Astrocyte (in vitro differentiated cells and primary cell): ENCODE measurements around the gene BCLAF3. TPM values are rescaled to one million over a fixed set of nuclear protein-coding genes. Genes with fewer than 3 reads are reported as not detected.
A peak's percentile ranks its signal among the peaks of the same experiment; 100 is the strongest.

ENCODE experiments used
- DNase-seq: peaks from one replicate; pipeline ENCODE4 v3.0.0-alpha.2; 2010; ENCODE audit warnings: low read depth
- FAIRE-seq: peaks from 2 replicates; lab custom pipeline; 2011; peaks lifted over from hg19 to GRCh38; lab: Jason Lieb, UNC
- H2AFZ ChIP-seq: 2 replicates; pipeline ENCODE4 v1.6.0; 2012; ENCODE audit warnings: low read depth, low read length, inconsistent platforms
- H3K27ac ChIP-seq: 2 replicates; pipeline ENCODE4 v1.5.1; 2011; ENCODE audit warnings: low read depth, low read length, inconsistent platforms
- H3K27me3 ChIP-seq: 2 replicates; pipeline ENCODE4 v1.6.0; 2011; ENCODE audit warnings: low read length, inconsistent platforms; ENCODE audit not compliant: insufficient read depth
- H3K36me3 ChIP-seq: 2 replicates; pipeline ENCODE4 v1.5.1; 2011; ENCODE audit warnings: low read length, inconsistent platforms; ENCODE audit not compliant: insufficient read depth
- H3K4me1 ChIP-seq: 2 replicates; pipeline ENCODE4 v1.5.1; 2011; ENCODE audit warnings: low read length, inconsistent platforms; ENCODE audit not compliant: insufficient read depth
- H3K4me2 ChIP-seq: 2 replicates; pipeline ENCODE4 v1.6.0; 2012; ENCODE audit warnings: low read length, inconsistent platforms
- H3K4me3 ChIP-seq: 2 replicates; pipeline ENCODE4 v1.5.1; 2011; ENCODE audit warnings: low read depth, mild to moderate bottlenecking, low read length, inconsistent platforms; ENCODE audit not compliant: insufficient read depth
- H3K79me2 ChIP-seq: 2 replicates; pipeline ENCODE4 v1.6.0; 2012; ENCODE audit warnings: mild to moderate bottlenecking, low read length, inconsistent platforms; ENCODE audit not compliant: insufficient read depth
- H3K9ac ChIP-seq: 2 replicates; pipeline ENCODE4 v1.6.0; 2012; ENCODE audit warnings: mild to moderate bottlenecking, low read length, inconsistent platforms
- H3K9me3 ChIP-seq: 2 replicates; pipeline ENCODE4 v1.5.1; 2012; ENCODE audit warnings: low read depth, mild to moderate bottlenecking, low read length, inconsistent platforms; ENCODE audit not compliant: insufficient read depth
- H4K20me1 ChIP-seq: 2 replicates; pipeline ENCODE4 v1.6.0; 2012; ENCODE audit warnings: low read length, inconsistent platforms; ENCODE audit not compliant: insufficient read depth
- H3K27ac Mint-ChIP-seq: one replicate; pipeline ENCODE4 v1.8.0; 2021; ENCODE audit warnings: mild to moderate bottlenecking, mixed read lengths; ENCODE audit not compliant: unreplicated experiment
- H3K27me3 Mint-ChIP-seq: one replicate; pipeline ENCODE4 v1.8.0; 2021; ENCODE audit warnings: low read depth, mixed read lengths; ENCODE audit not compliant: unreplicated experiment
- H3K36me3 Mint-ChIP-seq: one replicate; pipeline ENCODE4 v1.8.0; 2021; ENCODE audit warnings: low read depth, mixed read lengths; ENCODE audit not compliant: unreplicated experiment
- H3K4me1 Mint-ChIP-seq: one replicate; pipeline ENCODE4 v1.8.0; 2021; ENCODE audit warnings: low read depth, mixed read lengths; ENCODE audit not compliant: unreplicated experiment
- H3K4me3 Mint-ChIP-seq: one replicate; pipeline ENCODE4 v1.8.0; 2021; ENCODE audit warnings: mild to moderate bottlenecking, moderate library complexity, mixed read lengths; ENCODE audit not compliant: unreplicated experiment
- H3K9me3 Mint-ChIP-seq: one replicate; pipeline ENCODE4 v1.8.0; 2021; ENCODE audit warnings: mild to moderate bottlenecking, mixed read lengths; ENCODE audit not compliant: unreplicated experiment
- EZH2 ChIP-seq: IDR thresholded peaks from 2 replicates; pipeline ENCODE4 v1.6.1; 2012; ENCODE audit warnings: mild to moderate bottlenecking, low read length, inconsistent platforms; ENCODE audit not compliant: insufficient read depth
- total RNA-seq: library from RNA; stranded (reverse); gene quantifications from 2 replicates; pipeline ENCODE4 v1.2.1, GENCODE V29; 2021
- TF ChIP-seq, protein P1 (sequence below): IDR thresholded peaks from 2 replicates; pipeline ENCODE4 v1.5.1; 2011; ENCODE audit warnings: low read depth, mild to moderate bottlenecking, inconsistent platforms, low read length, moderate library complexity; ENCODE audit not compliant: insufficient read depth

The BCLAF3 gene
- total RNA-seq, 1 donor from 2014 or later, result 8.3 TPM

DNA sequence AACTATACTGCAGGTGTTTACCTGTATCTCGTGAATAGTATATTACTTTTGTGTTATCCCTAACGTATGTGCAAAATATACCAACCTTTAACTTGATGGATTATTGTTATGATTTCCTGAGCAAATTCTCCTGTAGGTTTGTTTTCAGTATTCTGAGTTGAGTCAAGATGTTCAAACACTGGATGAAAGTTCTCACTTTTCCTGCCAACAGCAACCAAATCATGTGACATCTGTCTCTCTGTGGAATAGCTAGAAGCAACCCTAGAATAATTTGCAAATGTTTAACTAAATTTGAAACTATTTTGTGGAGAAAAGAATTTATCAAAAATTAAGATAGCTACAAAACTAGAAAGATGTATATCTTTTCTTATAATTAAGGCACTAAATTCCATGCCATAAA lies 35.6 kb downstream of the BCLAF3 start:
- TF ChIP-seq EZH2, result no peak
- TF ChIP-seq, protein P1, sequence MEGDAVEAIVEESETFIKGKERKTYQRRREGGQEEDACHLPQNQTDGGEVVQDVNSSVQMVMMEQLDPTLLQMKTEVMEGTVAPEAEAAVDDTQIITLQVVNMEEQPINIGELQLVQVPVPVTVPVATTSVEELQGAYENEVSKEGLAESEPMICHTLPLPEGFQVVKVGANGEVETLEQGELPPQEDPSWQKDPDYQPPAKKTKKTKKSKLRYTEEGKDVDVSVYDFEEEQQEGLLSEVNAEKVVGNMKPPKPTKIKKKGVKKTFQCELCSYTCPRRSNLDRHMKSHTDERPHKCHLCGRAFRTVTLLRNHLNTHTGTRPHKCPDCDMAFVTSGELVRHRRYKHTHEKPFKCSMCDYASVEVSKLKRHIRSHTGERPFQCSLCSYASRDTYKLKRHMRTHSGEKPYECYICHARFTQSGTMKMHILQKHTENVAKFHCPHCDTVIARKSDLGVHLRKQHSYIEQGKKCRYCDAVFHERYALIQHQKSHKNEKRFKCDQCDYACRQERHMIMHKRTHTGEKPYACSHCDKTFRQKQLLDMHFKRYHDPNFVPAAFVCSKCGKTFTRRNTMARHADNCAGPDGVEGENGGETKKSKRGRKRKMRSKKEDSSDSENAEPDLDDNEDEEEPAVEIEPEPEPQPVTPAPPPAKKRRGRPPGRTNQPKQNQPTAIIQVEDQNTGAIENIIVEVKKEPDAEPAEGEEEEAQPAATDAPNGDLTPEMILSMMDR, result no peak
- H3K4me2 ChIP-seq, result no peak overlapping the region
- H3K4me1 ChIP-seq, result no peaks in the 10 kb centered on the region
- no peaks in the 10 kb centered on the region for H3K36me3 ChIP-seq
- no peaks in the 10 kb centered on the region for H3K27me3 Mint-ChIP-seq
- no peak overlapping the region for H3K4me3 ChIP-seq
- no peak for DNase-seq
- no peaks in the 10 kb centered on the region for H3K79me2 ChIP-seq
- no peaks in the 10 kb centered on the region for H3K9me3 ChIP-seq
- FAIRE-seq, result no peak
- H4K20me1 ChIP-seq, result no peaks in the 10 kb centered on the region
- peaks cover 2% of the 10 kb centered on the region for H3K36me3 Mint-ChIP-seq
- H3K9me3 Mint-ChIP-seq, result no peaks in the 10 kb centered on the region
- H2AFZ ChIP-seq, result no peak overlapping the region
- no peak overlapping the region for H3K27ac ChIP-seq
- H3K27me3 ChIP-seq, result no peaks in the 10 kb centered on the region
- H3K4me3 Mint-ChIP-seq, result no peak overlapping the region
- H3K27ac Mint-ChIP-seq, result no peak overlapping the region
- peaks cover 4% of the 10 kb centered on the region for H3K4me1 Mint-ChIP-seq
- H3K9ac ChIP-seq, result no peak overlapping the region

DNA sequence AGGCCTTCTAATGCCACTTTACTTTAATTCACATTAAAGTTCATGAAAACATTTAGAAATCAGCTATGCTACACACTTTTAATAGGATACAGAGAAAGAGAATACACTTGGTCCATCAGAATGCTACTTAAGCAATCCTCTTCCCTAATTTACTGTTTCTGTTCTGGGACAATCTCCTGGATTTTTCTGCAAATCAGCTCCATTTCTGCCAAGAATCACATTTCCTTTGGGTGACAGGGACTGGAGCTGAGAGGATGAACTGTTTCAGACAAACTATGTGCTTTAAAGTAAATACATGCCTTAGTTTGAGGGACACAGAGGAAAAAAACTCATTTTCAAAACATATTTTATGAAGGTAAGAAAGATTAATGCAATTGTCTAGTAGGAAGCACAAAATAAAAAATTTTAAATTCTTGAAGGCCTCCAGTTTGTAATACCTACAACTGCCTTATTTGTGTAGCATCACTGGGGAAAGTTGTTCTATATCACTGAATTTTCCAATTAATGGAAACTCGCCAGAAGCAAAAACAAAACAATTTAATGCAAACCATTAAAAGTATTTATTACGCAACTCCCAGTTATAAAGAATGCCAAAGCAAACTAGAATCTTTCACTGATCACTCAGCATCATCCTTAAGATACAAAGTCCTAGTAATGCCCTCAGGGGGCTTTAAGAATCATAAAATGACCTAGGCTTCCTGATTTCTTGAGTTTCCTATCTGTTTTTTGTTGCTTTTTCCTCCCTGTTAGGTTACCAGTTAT lies 36.3 kb downstream of the BCLAF3 start:
- Histone ChIP-seq H3K79me2 (no peaks in the 10 kb centered on the region), H3K9me3 (no peaks in the 10 kb centered on the region), H3K9ac (no peak overlapping the region), H3K4me2 (no peak overlapping the region), H3K27ac (no peak overlapping the region), H3K27me3 (no peaks in the 10 kb centered on the region), H3K36me3 (no peaks in the 10 kb centered on the region), H3K4me3 (no peak overlapping the region), H4K20me1 (no peaks in the 10 kb centered on the region), H2AFZ (no peak overlapping the region), H3K4me1 (no peaks in the 10 kb centered on the region)
- DNase-seq, result no peak
- Mint-ChIP-seq H3K4me1 (peaks cover 4% of the 10 kb centered on the region), H3K36me3 (peaks cover 2% of the 10 kb centered on the region), H3K9me3 (no peaks in the 10 kb centered on the region), H3K27ac (no peak overlapping the region), H3K27me3 (no peaks in the 10 kb centered on the region), H3K4me3 (no peak overlapping the region)
- TF ChIP-seq EZH2, result no peak
- FAIRE-seq, result no peak

DNA sequence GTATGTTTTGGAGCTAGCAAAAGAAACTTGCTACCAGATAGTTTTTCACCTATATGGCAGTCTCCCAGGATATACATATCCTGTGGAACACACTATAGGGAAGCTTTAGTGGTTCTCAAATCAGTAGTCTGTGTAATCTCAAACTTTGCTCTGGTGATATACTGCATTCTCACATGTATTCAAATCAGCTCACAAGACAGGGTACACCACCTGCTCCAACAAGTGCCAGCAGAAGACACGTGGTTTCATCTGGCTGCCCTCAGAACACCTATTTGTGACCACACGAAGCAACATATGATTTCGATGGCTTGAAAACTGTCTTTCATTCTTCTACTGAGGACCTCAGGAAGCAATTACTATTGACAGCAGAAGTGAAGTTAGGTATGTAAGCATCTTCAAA lies 37.7 kb downstream of the BCLAF3 start:
- TF ChIP-seq EZH2, result no peak
- TF ChIP-seq, protein P1, result no peak
- no peak for DNase-seq
- H3K4me2 ChIP-seq, result no peak overlapping the region
- H3K27ac ChIP-seq, result no peak overlapping the region
- FAIRE-seq, result peak; percentile 93
- no peak overlapping the region for H3K4me3 Mint-ChIP-seq
- no peak overlapping the region for H3K4me3 ChIP-seq
- no peak overlapping the region for H3K9ac ChIP-seq
- H3K27ac Mint-ChIP-seq, result no peak overlapping the region
- no peaks in the 10 kb centered on the region for H3K27me3 ChIP-seq
- no peaks in the 10 kb centered on the region for H3K9me3 Mint-ChIP-seq
- H3K4me1 Mint-ChIP-seq, result no peaks in the 10 kb centered on the region
- no peaks in the 10 kb centered on the region for H3K36me3 ChIP-seq
- peaks cover 2% of the 10 kb centered on the region for H3K36me3 Mint-ChIP-seq
- no peaks in the 10 kb centered on the region for H3K27me3 Mint-ChIP-seq
- no peak overlapping the region for H2AFZ ChIP-seq
- no peaks in the 10 kb centered on the region for H3K79me2 ChIP-seq
- H4K20me1 ChIP-seq, result no peaks in the 10 kb centered on the region
- no peaks in the 10 kb centered on the region for H3K9me3 ChIP-seq
- no peaks in the 10 kb centered on the region for H3K4me1 ChIP-seq
